ENCODE measurements around the gene ABLIM3. TPM values are rescaled to one million over a fixed set of nuclear protein-coding genes. Genes with fewer than 3 reads are reported as not detected.

Gene ABLIM3
- total RNA-seq, 2 experiments from 2014 or later: not detected

- H3K4me2 ChIP-seq (ENCODE audit: low read length): no peak overlapping the region
- H3K27ac ChIP-seq (ENCODE audit: low read depth, low read length, poor library complexity, severe bottlenecking): no peak overlapping the region
- H2AFZ ChIP-seq (ENCODE audit: low read length): no peak overlapping the region
- no peaks in the 10 kb centered on the region for H3K9me2 ChIP-seq (ENCODE audit: insufficient read depth, low read length)
- DNase-seq (ENCODE audit: low spot score): no peak
- H3K4me1 ChIP-seq (ENCODE audit: insufficient read depth, low read length, poor library complexity, severe bottlenecking): no peaks in the 10 kb centered on the region
- ChIA-PET CTCF (ENCODE audit: unreplicated experiment) (no interaction called here), POLR2A (no interaction called here)
- H4K20me1 ChIP-seq (ENCODE audit: insufficient read depth, low read length): no peaks in the 10 kb centered on the region
- BruUV-seq (replicated peaks): no TSS peak
- H3K36me3 ChIP-seq (ENCODE audit: insufficient read depth, low read length): no peaks in the 10 kb centered on the region
- H3K79me2 ChIP-seq (ENCODE audit: insufficient read depth, low read depth, low read length): no peaks in the 10 kb centered on the region
- intact Hi-C loops (cut with micrococcal nuclease; ENCODE audit: unreplicated experiment): no loop called here
- no peak overlapping the region for H3K4me3 ChIP-seq (ENCODE audit: low read depth, low read length, poor library complexity, severe bottlenecking)
- no peaks in the 10 kb centered on the region for H3K9me3 ChIP-seq (ENCODE audit: low read length)
- TF ChIP-seq CTCF (conservative IDR thresholded peaks at IDR 0.05; ENCODE audit: low read length) (no peak), EZH2phosphoT487 (IDR thresholded peaks at IDR 0.05; ENCODE audit: borderline replicate concordance, low read depth, low read length) (no peak)
Measured at GRCh38 chr5:149205625-149206523, 64.6 kb downstream of the ABLIM3 start.

GRCh38 chr5:149206524-149207141 is 65.3 kb downstream of the ABLIM3 start:
- Histone ChIP-seq H3K9me3 (ENCODE audit: low read length) (no peaks in the 10 kb centered on the region), H4K20me1 (ENCODE audit: insufficient read depth, low read length) (no peaks in the 10 kb centered on the region), H3K4me1 (ENCODE audit: insufficient read depth, low read length, poor library complexity, severe bottlenecking) (no peaks in the 10 kb centered on the region), H3K4me3 (ENCODE audit: low read depth, low read length, poor library complexity, severe bottlenecking) (no peak overlapping the region), H3K9me2 (ENCODE audit: insufficient read depth, low read length) (no peaks in the 10 kb centered on the region), H3K27ac (ENCODE audit: low read depth, low read length, poor library complexity, severe bottlenecking) (no peak overlapping the region), H3K79me2 (ENCODE audit: insufficient read depth, low read depth, low read length) (no peaks in the 10 kb centered on the region), H2AFZ (ENCODE audit: low read length) (no peak overlapping the region), H3K36me3 (ENCODE audit: insufficient read depth, low read length) (no peaks in the 10 kb centered on the region), H3K4me2 (ENCODE audit: low read length) (no peak overlapping the region)
- ChIA-PET POLR2A (no interaction called here), CTCF (ENCODE audit: unreplicated experiment) (no interaction called here)
- BruUV-seq (replicated peaks): no TSS peak
- DNase-seq (ENCODE audit: low spot score): no peak
- intact Hi-C loops (cut with micrococcal nuclease; ENCODE audit: unreplicated experiment): no loop called here
- TF ChIP-seq CTCF (conservative IDR thresholded peaks at IDR 0.05; ENCODE audit: low read length) (no peak), EZH2phosphoT487 (IDR thresholded peaks at IDR 0.05; ENCODE audit: borderline replicate concordance, low read depth, low read length) (no peak)

- Histone ChIP-seq H3K9me2 (ENCODE audit: insufficient read depth, low read length) (no peaks in the 10 kb centered on the region), H3K4me2 (ENCODE audit: low read length) (no peak overlapping the region), H3K4me3 (ENCODE audit: low read depth, low read length, poor library complexity, severe bottlenecking) (no peak overlapping the region), H3K9me3 (ENCODE audit: low read length) (no peaks in the 10 kb centered on the region), H3K36me3 (ENCODE audit: insufficient read depth, low read length) (no peaks in the 10 kb centered on the region), H3K4me1 (ENCODE audit: insufficient read depth, low read length, poor library complexity, severe bottlenecking) (no peaks in the 10 kb centered on the region), H3K27ac (ENCODE audit: low read depth, low read length, poor library complexity, severe bottlenecking) (no peak overlapping the region), H2AFZ (ENCODE audit: low read length) (no peak overlapping the region), H4K20me1 (ENCODE audit: insufficient read depth, low read length) (no peaks in the 10 kb centered on the region), H3K79me2 (ENCODE audit: insufficient read depth, low read depth, low read length) (no peaks in the 10 kb centered on the region)
- POLR2A ChIA-PET: no interaction called here
- CTCF ChIA-PET (ENCODE audit: unreplicated experiment): no interaction called here
- no peak for DNase-seq (ENCODE audit: low spot score)
- intact Hi-C loops (cut with micrococcal nuclease; ENCODE audit: unreplicated experiment): no loop called here
- TF ChIP-seq EZH2phosphoT487 (IDR thresholded peaks at IDR 0.05; ENCODE audit: borderline replicate concordance, low read depth, low read length): no peak
- no peak for TF ChIP-seq CTCF (conservative IDR thresholded peaks at IDR 0.05; ENCODE audit: low read length)
- BruUV-seq (replicated peaks): no TSS peak
Measured at GRCh38 chr5:149207831-149208230, 66.5 kb downstream of the ABLIM3 start.

Measured in OCI-LY7 (cell line).